Peyer's patch (tissue), 4 donors: Measurements from ENCODE around the gene CIB4. TPM values are rescaled to one million over a fixed set of nuclear protein-coding genes. Genes with fewer than 3 reads are reported as not detected.

Source experiments
- DNase-seq, 3 donors: peaks; one replicate each; pipeline ENCODE4 v3.0.0-alpha.2; 2017 to 2019
- H3K27ac ChIP-seq, 4 donors: fragments of 200-600 bp; sonication (generic); one replicate each; pipeline ENCODE4 v1.5.1; 2016 to 2019
- H3K27me3 ChIP-seq, 2 donors: fragments of 200-600 bp; sonication (generic); one replicate each; pipeline ENCODE4 v1.5.1; 2019
- H3K36me3 ChIP-seq, 3 donors: fragments of 200-600 bp; sonication (generic); one replicate each; pipeline ENCODE4 v1.5.1; 2016 to 2019
- H3K4me1 ChIP-seq, 4 donors: fragments of 200-600 bp; sonication (generic); one replicate each; pipeline ENCODE4 v1.5.1; 2016 to 2019
- H3K4me3 ChIP-seq, 4 donors: fragments of 200-600 bp; sonication (generic); 1 replicate in 3 of 4; 2 replicates in 1 of 4; pipeline ENCODE4 v1.5.1; 2016 to 2019; ENCODE audit warnings: mild to moderate bottlenecking in 1 of 4
- H3K9me3 ChIP-seq, 4 donors: fragments of 200-600 bp; sonication (generic); one replicate each; pipeline ENCODE4 v1.5.1; 2016 to 2019; ENCODE audit warnings: mild to moderate bottlenecking in 1 of 4
- CTCF ChIP-seq, 6 experiments: fragments of 450-650 bp in 4 of 6; fragments of 200-600 bp in 2 of 6; sonication (generic) in 1 of 6; IDR thresholded peaks; one replicate each; pipeline ENCODE4 v1.5.1; 2017 to 2019; ENCODE audit warnings: antibody characterized with exemption in 6 of 6, mild to moderate bottlenecking in 3 of 6, moderate library complexity in 1 of 6
- POLR2A ChIP-seq, 2 donors: fragments of 450-650 bp; IDR thresholded peaks; one replicate each; pipeline ENCODE4 v1.5.1; 2017; ENCODE audit warnings: antibody characterized with exemption in 2 of 2, mild to moderate bottlenecking in 2 of 2, moderate library complexity in 2 of 2
- total RNA-seq, 4 donors: library from RNA; depleted of rRNA; stranded (reverse); fragments of >200 nt; gene quantifications; one replicate each; pipeline ENCODE4 v1.1.0, GENCODE V29; 2016

Gene CIB4
- total RNA-seq, 4 donors from 2014 or later, result not detected

GRCh38 chr2:26562811-26563645 is 78.1 kb downstream of the CIB4 start:
- Histone ChIP-seq H3K4me3 (peak overlapping the region in 2 of 4 donors; percentile 40 to 42), H3K4me1 (peaks cover 0 to 15% (median 4%) of the 10 kb centered on the region in 4 donors), H3K9me3 (no peaks in the 10 kb centered on the region), H3K27me3 (peaks cover 0 to 21% of the 10 kb centered on the region in 2 donors), H3K36me3 (no peaks in the 10 kb centered on the region), H3K27ac (no peak overlapping the region)
- peak in 2 of 3 donors; percentile 29 to 47 for DNase-seq
- TF ChIP-seq CTCF (IDR thresholded peaks at IDR 0.05) (no peak), POLR2A (IDR thresholded peaks at IDR 0.05) (no peak)

- H3K27me3 ChIP-seq, result peaks cover 0 to 21% of the 10 kb centered on the region in 2 donors
- no peaks in the 10 kb centered on the region for H3K36me3 ChIP-seq
- peak in 3 of 6 experiments; percentile 9 to 14 (median 12) for TF ChIP-seq CTCF (IDR thresholded peaks at IDR 0.05)
- no peak for TF ChIP-seq POLR2A (IDR thresholded peaks at IDR 0.05)
- DNase-seq, result peak in 1 of 3 donors; percentile 72
- H3K27ac ChIP-seq, result no peak overlapping the region
- H3K4me1 ChIP-seq, result peaks cover 0 to 15% (median 4%) of the 10 kb centered on the region in 4 donors
- no peaks in the 10 kb centered on the region for H3K9me3 ChIP-seq
- H3K4me3 ChIP-seq, result peak overlapping the region in 3 of 4 donors; percentile 12 to 42 (median 40)
Observed at GRCh38 chr2:26561918-26562810, 79.0 kb downstream of the CIB4 start.

GRCh38 chr2:26561376-26561775 is 79.8 kb downstream of the CIB4 start:
- TF ChIP-seq CTCF (IDR thresholded peaks at IDR 0.05) (no peak), POLR2A (IDR thresholded peaks at IDR 0.05) (no peak)
- H3K27me3 ChIP-seq, result peaks cover 0 to 21% of the 10 kb centered on the region in 2 donors

GRCh38 chr2:26560892-26561291 is 80.3 kb downstream of the CIB4 start:
- Histone ChIP-seq H3K36me3 (no peaks in the 10 kb centered on the region), H3K27me3 (peaks cover 0 to 21% of the 10 kb centered on the region in 2 donors), H3K4me1 (peaks cover 0 to 15% (median 4%) of the 10 kb centered on the region in 4 donors), H3K4me3 (no peak overlapping the region), H3K27ac (no peak overlapping the region), H3K9me3 (no peaks in the 10 kb centered on the region)
- TF ChIP-seq POLR2A (IDR thresholded peaks at IDR 0.05) (no peak), CTCF (IDR thresholded peaks at IDR 0.05) (no peak)
- no peak for DNase-seq

More at GRCh38 chr2:26561376-26561775, 79.8 kb downstream of the CIB4 start:
- no peak overlapping the region for H3K27ac ChIP-seq
- H3K36me3 ChIP-seq, result no peaks in the 10 kb centered on the region
- no peaks in the 10 kb centered on the region for H3K9me3 ChIP-seq
- H3K4me3 ChIP-seq, result no peak overlapping the region
- no peak for DNase-seq
- H3K4me1 ChIP-seq, result peaks cover 0 to 15% (median 4%) of the 10 kb centered on the region in 4 donors

GRCh38 chr2:26559556-26559955 is 81.6 kb downstream of the CIB4 start:
- no peaks in the 10 kb centered on the region for H3K36me3 ChIP-seq
- TF ChIP-seq POLR2A (IDR thresholded peaks at IDR 0.05), result no peak
- TF ChIP-seq CTCF (IDR thresholded peaks at IDR 0.05), result no peak
- H3K4me1 ChIP-seq, result peaks cover 0 to 15% (median 4%) of the 10 kb centered on the region in 4 donors
- no peak overlapping the region for H3K27ac ChIP-seq
- no peak for DNase-seq
- H3K9me3 ChIP-seq, result no peaks in the 10 kb centered on the region
- peaks cover 0 to 21% of the 10 kb centered on the region in 2 donors for H3K27me3 ChIP-seq
- no peak overlapping the region for H3K4me3 ChIP-seq
